Right hindlimb (tissue), 1 donor: ENCODE results near the gene WDR48.

ENCODE experiments used
- DNase-seq: peaks from one replicate; pipeline ENCODE4 v3.0.0-alpha.2; 2018

WDR48 gene

GRCh38 chr3:39103324-39103693 is 51.5 kb downstream of the WDR48 start:
- no peak for DNase-seq

- DNase-seq, result no peak
Observed at GRCh38 chr3:39103791-39104552, 52.2 kb downstream of the WDR48 start.

- DNase-seq, result no peak
Observed at GRCh38 chr3:39104961-39105686, 53.3 kb downstream of the WDR48 start.

- DNase-seq, result no peak
Observed at GRCh38 chr3:39105687-39106063, 53.9 kb downstream of the WDR48 start.

GRCh38 chr3:39106281-39106811 is 54.5 kb downstream of the WDR48 start:
- DNase-seq, result no peak

GRCh38 chr3:39106851-39107387 is 55.1 kb downstream of the WDR48 start:
- DNase-seq, result peak; percentile 70

- peak; percentile 92 for DNase-seq
Observed at GRCh38 chr3:39107388-39108199, 55.8 kb downstream of the WDR48 start, which contains the start of the genes GORASP1 and TTC21A. Gene GORASP1, minus strand, starts transcription at chr3:39107627. Its CDS starts 86 bp downstream, at chr3:39107541. Gene TTC21A, plus strand, starts transcription at chr3:39107680. Its CDS starts 158 bp downstream, at chr3:39107838.

- no peak for DNase-seq
Observed at GRCh38 chr3:39108200-39108710, 56.4 kb downstream of the WDR48 start.

GRCh38 chr3:39109086-39109485 is 57.3 kb downstream of the WDR48 start:
- DNase-seq, result no peak

GRCh38 chr3:39110041-39110639 is 58.3 kb downstream of the WDR48 start:
- DNase-seq, result no peak

- DNase-seq, result no peak
Observed at GRCh38 chr3:39112113-39112512, 60.3 kb downstream of the WDR48 start.

- no peak for DNase-seq
Observed at GRCh38 chr3:39112535-39112934, 60.7 kb downstream of the WDR48 start.

GRCh38 chr3:39113291-39113690 is 61.5 kb downstream of the WDR48 start:
- DNase-seq, result no peak

- DNase-seq, result no peak
Observed at GRCh38 chr3:39114456-39114855, 62.6 kb downstream of the WDR48 start.

GRCh38 chr3:39115870-39116269 is 64.1 kb downstream of the WDR48 start:
- DNase-seq, result peak; percentile 5

- peak; percentile 0 for DNase-seq
Observed at GRCh38 chr3:39118079-39118478, 66.3 kb downstream of the WDR48 start.

- DNase-seq, result no peak
Observed at GRCh38 chr3:39118931-39119660, 67.3 kb downstream of the WDR48 start.

- no peak for DNase-seq
Observed at GRCh38 chr3:39121621-39122020, 69.8 kb downstream of the WDR48 start.

GRCh38 chr3:39122813-39123212 is 71.0 kb downstream of the WDR48 start:
- no peak for DNase-seq

GRCh38 chr3:39124876-39125840 is 73.3 kb downstream of the WDR48 start:
- peak; percentile 14 for DNase-seq
